Erythroblast (primary cell): ENCODE data around the gene TCAF1.
"Not testable (repeated sequence)": the region's sequence is repeated elsewhere in the genome, so short reads cannot be mapped to it uniquely, and the experiment has no call there.

Experiments used
- DNase-seq, 2 experiments: peaks; one replicate each; lab custom pipeline; 2025; lab: John Stamatoyannopoulos, UW
- GATA1 ChIP-seq: IDR thresholded peaks from 2 replicates; pipeline ENCODE4 v1.6.1; 2011; ENCODE audit warnings: low read depth, mild to moderate bottlenecking, control low read depth, low read length, moderate library complexity
- POLR2A ChIP-seq: IDR thresholded peaks from 2 replicates; pipeline ENCODE4 v1.6.1; 2011; ENCODE audit warnings: mild to moderate bottlenecking, low read length

The TCAF1 gene

GRCh38 chr7:143850682-143851081, 51.3 kb downstream of the TCAF1 start:
- TF ChIP-seq GATA1 (no peak), POLR2A (no peak)
- DNase-seq, result no peak

DNA sequence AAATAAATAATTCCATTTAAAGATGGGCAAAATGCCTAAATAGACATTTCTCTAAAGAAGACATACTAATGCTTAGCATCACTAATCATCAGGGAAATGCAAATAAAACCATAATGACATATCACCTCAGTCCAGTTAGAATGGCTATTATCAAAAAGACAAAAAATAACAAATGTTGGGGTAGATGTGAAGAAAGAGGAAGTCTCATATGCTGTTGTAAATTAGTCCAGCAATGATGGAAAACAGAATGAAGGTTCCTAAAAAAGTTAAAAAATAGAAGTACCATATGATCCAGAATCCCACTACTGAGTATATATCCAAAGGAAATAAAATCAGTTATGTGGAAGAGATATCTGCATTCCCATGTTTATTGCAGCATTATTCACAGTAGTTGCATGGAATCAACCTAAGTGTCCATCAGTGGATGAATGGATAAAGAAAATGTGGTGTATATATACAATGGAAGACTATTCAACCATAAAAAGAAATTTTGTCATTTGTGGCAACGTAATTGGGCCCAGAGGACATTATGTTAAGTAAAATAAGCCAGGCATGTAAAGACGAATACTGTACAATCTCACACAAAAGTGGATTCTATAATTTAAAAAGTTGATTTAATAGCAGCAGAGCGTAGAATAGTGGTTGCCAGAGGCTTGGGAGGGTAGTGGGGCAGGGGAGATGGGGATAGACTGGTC, 52.0 kb downstream of the TCAF1 start:
- DNase-seq, result no peak
- no peak for TF ChIP-seq GATA1
- TF ChIP-seq POLR2A, result no peak

DNA sequence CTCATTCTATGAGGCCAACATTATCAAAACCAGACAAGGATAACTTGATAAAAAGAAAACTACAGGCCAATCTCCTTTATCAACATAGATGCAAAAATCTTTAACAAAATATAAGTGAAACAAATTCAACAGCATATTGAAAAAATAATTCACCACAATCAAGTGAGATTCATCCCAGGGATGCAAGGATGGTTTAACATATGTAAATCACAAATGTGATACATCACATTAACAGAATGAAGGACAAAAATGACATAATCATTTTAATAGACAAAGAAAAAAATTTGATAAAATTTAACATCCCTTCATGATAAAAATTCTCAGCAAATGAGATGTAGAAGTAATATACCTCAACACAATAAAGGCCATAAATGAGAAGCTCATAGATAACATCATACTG, 53.8 kb downstream of the TCAF1 start:
- no peak for DNase-seq
- TF ChIP-seq GATA1 (no peak), POLR2A (no peak)

GRCh38 chr7:143846692-143847091, 55.3 kb downstream of the TCAF1 start:
- DNase-seq, result no peak

GRCh38 chr7:143841696-143842095, 60.3 kb downstream of the TCAF1 start:
- DNase-seq, result not testable (repeated sequence)

More at GRCh38 chr7:143846692-143847091, 55.3 kb downstream of the TCAF1 start:
- TF ChIP-seq GATA1 (no peak), POLR2A (no peak)

GRCh38 chr7:143840062-143840461, 61.9 kb downstream of the TCAF1 start:
- not testable (repeated sequence) for DNase-seq

GRCh38 chr7:143837223-143837622, 64.8 kb downstream of the TCAF1 start:
- DNase-seq, result not testable (repeated sequence)

GRCh38 chr7:143836622-143837021, 65.4 kb downstream of the TCAF1 start:
- peak; percentile 89 to 93 for DNase-seq

DNA sequence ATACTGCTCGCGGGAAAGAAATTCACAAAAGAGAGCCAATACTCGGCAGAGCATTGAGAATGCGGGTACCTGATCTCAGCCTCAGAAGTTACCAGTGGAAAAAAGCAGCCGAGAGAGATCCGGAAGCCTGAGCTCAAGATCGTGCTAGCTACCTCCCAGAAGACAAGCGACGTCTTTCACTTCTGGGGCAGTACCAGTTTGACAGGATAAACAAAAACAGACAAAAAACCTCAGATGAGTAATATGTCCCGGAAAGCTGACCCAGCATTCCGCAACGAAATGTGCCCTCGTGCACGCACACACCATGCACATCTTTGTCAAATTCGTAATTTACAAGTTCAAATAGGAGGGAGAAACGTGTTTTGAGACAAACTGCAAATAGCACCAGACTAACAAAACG, 65.9 kb downstream of the TCAF1 start:
- not testable (repeated sequence) for DNase-seq

GRCh38 chr7:143826578-143826977, 75.4 kb downstream of the TCAF1 start:
- DNase-seq, result not testable (repeated sequence)

DNA sequence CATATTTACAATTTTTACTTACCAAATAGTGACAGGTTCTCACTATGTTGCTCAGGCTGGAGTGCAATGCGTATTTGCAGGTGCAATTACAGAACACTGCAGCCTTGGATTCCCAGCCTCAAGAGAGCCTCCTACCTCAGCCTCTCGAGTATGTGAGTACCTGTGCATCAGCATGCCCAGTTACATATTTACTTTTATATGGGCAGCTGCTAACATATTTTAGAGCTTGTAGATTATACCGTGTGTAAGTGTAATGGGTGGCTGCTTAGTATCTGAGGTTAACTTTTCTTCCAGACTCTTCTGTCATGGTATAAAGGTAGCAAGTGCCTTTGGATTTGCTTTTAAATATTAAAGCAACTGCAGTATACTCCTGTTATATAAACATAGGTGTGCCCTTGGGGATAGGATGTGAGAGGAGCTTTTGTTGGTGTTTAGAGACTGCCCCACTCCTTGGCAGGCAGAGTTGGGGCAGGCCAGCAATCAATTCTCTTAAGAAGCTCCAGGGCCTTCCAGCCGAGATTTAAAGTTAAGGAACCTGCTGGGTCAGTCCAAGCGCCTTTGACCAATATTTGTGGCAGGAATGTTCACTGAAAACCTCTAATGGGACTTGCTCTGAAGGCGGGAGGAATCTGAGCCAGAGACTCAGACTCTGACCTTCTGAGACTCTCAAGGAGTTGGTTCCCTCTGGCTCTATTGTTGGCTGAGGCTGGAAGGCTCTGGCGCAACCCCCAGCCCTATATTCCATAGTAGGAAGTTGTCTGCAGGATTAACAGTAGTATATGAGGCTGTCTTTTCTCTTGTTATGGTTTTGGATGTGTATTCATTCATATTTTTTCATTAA, 77.5 kb downstream of the TCAF1 start:
- DNase-seq, result not testable (repeated sequence)

DNA sequence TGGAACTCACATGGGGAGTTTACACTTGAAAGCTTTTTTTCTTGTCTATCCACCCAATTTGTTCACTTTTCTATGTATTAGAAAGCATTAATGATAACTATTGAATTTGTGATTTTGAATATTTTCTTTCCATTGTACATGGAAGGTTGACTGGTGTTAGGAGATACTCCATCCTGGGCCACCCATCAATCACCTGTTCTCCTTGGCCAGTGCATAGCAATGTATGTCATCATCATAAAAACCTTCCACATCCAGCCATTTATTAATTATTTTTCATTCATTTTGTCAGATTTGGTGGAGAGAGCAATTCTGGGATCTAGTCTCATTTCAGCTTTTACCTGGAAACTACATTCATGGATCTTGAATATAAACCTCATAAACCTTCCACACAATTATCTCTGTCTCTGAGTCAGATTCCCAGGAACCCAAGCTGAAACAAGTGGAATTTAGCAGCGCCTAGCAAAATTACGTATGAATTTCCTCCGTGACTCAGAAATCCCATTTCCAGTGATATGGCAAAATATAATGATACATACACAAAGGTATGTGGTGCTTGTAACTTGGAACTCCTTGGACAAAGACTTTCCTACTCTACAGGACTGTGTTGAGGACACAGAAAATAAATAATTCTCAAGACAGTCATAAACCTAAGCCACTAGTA, 78.2 kb downstream of the TCAF1 start:
- not testable (repeated sequence) for DNase-seq

GRCh38 chr7:143821392-143822277, 80.3 kb downstream of the TCAF1 start:
- DNase-seq, result not testable (repeated sequence)

DNA sequence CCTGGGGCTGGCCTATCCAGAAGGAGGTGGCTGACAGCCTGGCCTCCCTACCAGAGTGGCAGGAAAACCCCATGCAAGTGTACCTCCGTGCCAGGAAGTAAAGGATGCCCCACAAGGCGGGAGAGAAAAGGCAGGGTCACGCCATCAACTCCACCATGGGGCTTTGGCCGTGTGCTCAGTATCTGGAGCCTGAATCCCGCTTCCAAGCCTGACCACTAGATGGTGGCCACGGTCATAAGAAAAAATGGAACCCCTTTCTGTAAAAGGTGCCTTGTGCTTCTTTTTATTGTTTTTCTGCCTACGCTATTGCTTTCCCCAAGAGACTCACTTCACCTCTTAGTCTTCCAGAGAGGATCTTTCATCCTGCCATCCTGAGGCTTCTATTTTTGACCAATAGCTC, 84.1 kb downstream of the TCAF1 start:
- not testable (repeated sequence) for DNase-seq

- DNase-seq, result not testable (repeated sequence)
Measured at GRCh38 chr7:143816471-143817133, 85.4 kb downstream of the TCAF1 start.

GRCh38 chr7:143810639-143811038, 91.3 kb downstream of the TCAF1 start:
- DNase-seq, result not testable (repeated sequence)

- DNase-seq, result not testable (repeated sequence)
Measured at GRCh38 chr7:143806664-143807071, 95.3 kb downstream of the TCAF1 start.
